ENCODE results near the gene USP48. TPM values are rescaled to one million over a fixed set of nuclear protein-coding genes. Genes with fewer than 3 reads are reported as not detected.

The USP48 gene
- total and polyA plus RNA-seq, 2 of the 13 experiments (the other 11 are each of a cell fraction or from before 2014, with no cell fraction given): 30.4 to 30.7 TPM

- peak; percentile 70; the same call in 1 of the 2 replicates for TF ChIP-seq ZNF33B (CRISPR knock-in tag; IDR thresholded peaks at IDR 0.05)
- peak; percentile 88 for TF ChIP-seq RXRA (CRISPR knock-in tag; IDR thresholded peaks at IDR 0.05)
- no peak for TF ChIP-seq ZNF282 (IDR thresholded peaks at IDR 0.05; ENCODE audit: partially characterized antibody)
- no peak; the same call in 1 of the 2 replicates for TF ChIP-seq ZNF546 (CRISPR knock-in tag; conservative IDR thresholded peaks at IDR 0.05)
- TF ChIP-seq HCFC1 (IDR thresholded peaks at IDR 0.05; ENCODE audit: low read depth, low read length): no peak
- TF ChIP-seq ZFP36L1 (CRISPR knock-in tag; IDR thresholded peaks at IDR 0.05): peak; percentile 77; the same call in 1 of the 2 replicates
- peak; percentile 60 for TF ChIP-seq ZBTB7B (CRISPR knock-in tag; IDR thresholded peaks at IDR 0.05)
- no peak for TF ChIP-seq ZNF570 (CRISPR knock-in tag; IDR thresholded peaks at IDR 0.05; ENCODE audit: borderline replicate concordance)
- TF ChIP-seq NAIF1 (CRISPR knock-in tag; IDR thresholded peaks at IDR 0.05; ENCODE audit: borderline replicate concordance): no peak
- peak; percentile 39 for TF ChIP-seq FOXA3 (CRISPR knock-in tag; IDR thresholded peaks at IDR 0.05)
- TF ChIP-seq ATAD3A (CRISPR knock-in tag; IDR thresholded peaks at IDR 0.05): no peak
- TF ChIP-seq ZNF432 (CRISPR knock-in tag; IDR thresholded peaks at IDR 0.05; ENCODE audit: borderline replicate concordance): no peak
- TF ChIP-seq TFDP1 (CRISPR knock-in tag; IDR thresholded peaks at IDR 0.05; ENCODE audit: borderline replicate concordance): peak; percentile 89
- TF ChIP-seq REL (CRISPR knock-in tag; conservative IDR thresholded peaks at IDR 0.05): no peak
- peak; percentile 96 for TF ChIP-seq REPIN1 (CRISPR knock-in tag; IDR thresholded peaks at IDR 0.05; ENCODE audit: borderline replicate concordance, low read depth)
- peak; percentile 73; the same call in 1 of the 2 replicates for TF ChIP-seq SNAI1 (CRISPR knock-in tag; IDR thresholded peaks at IDR 0.05; ENCODE audit: borderline replicate concordance)
- TF ChIP-seq HIC2 (CRISPR knock-in tag; IDR thresholded peaks at IDR 0.05; ENCODE audit: low read depth): peak; percentile 98
- TF ChIP-seq KLF15 (CRISPR knock-in tag; IDR thresholded peaks at IDR 0.05; ENCODE audit: borderline replicate concordance): no peak
- TF ChIP-seq ZNF597 (CRISPR knock-in tag; IDR thresholded peaks at IDR 0.05): no peak
- peak; percentile 84 for TF ChIP-seq KAT8 (CRISPR knock-in tag; IDR thresholded peaks at IDR 0.05)
- peak; percentile 23; the same call in 1 of the 2 replicates for TF ChIP-seq ZXDC (CRISPR knock-in tag; IDR thresholded peaks at IDR 0.05)
- TF ChIP-seq HHEX (CRISPR knock-in tag; IDR thresholded peaks at IDR 0.05): no peak
Measured at GRCh38 chr1:21669258-21670058, 113.5 kb downstream of the USP48 start, which contains the start of gene RAP1GAP (continued).
